DND-41 (cell line): ENCODE data around the gene CHST10.
A peak's percentile ranks its signal among the peaks of the same experiment; 100 is the strongest.

Source experiments
- ATAC-seq: fragments of 200-7000 bp; cut with Tn5 transposase; 3 replicates; pipeline ENCODE4 v1.9.1; 2021; ENCODE audit warnings: low read depth; ENCODE audit not compliant: insufficient read depth
- DNase-seq: peaks from one replicate; pipeline ENCODE4 v3.0.0-alpha.2; 2020
- H2AFZ ChIP-seq: 2 replicates; pipeline ENCODE4 v1.6.0; 2012; ENCODE audit warnings: low read depth, low read length
- H3K27ac ChIP-seq: 2 replicates; pipeline ENCODE4 v1.5.1; 2012; ENCODE audit warnings: low read length, inconsistent platforms
- H3K27me3 ChIP-seq: fragments of 200-600 bp; sonication (generic); 2 replicates; pipeline ENCODE4 v1.6.0; 2012; ENCODE audit warnings: low read length, mild to moderate bottlenecking, inconsistent platforms; ENCODE audit not compliant: insufficient read depth, poor library complexity
- H3K36me3 ChIP-seq: 2 replicates; pipeline ENCODE4 v1.5.1; 2012; ENCODE audit warnings: low read length, inconsistent platforms; ENCODE audit not compliant: insufficient read depth
- H3K4me1 ChIP-seq: 2 replicates; pipeline ENCODE4 v1.5.1; 2012; ENCODE audit warnings: mild to moderate bottlenecking, low read length; ENCODE audit not compliant: insufficient read depth
- H3K4me2 ChIP-seq: 2 replicates; pipeline ENCODE4 v1.6.0; 2012; ENCODE audit warnings: mild to moderate bottlenecking, moderate library complexity, low read length, inconsistent platforms; ENCODE audit not compliant: insufficient read depth
- H3K4me3 ChIP-seq, 2 experiments: fragments of 200-600 bp in 1 of 2; shearing (Covaris generic) in 1 of 2; 2 replicates each; pipeline ENCODE4 v1.5.1; 2012 to 2016; ENCODE audit warnings: inconsistent platforms in 2 of 2, low read length in 2 of 2, mild to moderate bottlenecking in 2 of 2, low read depth in 1 of 2, moderate library complexity in 1 of 2
- H3K79me2 ChIP-seq: 2 replicates; pipeline ENCODE4 v1.6.0; 2012; ENCODE audit warnings: low read length, inconsistent platforms; ENCODE audit not compliant: insufficient read depth
- H3K9ac ChIP-seq: 2 replicates; pipeline ENCODE4 v1.6.0; 2012; ENCODE audit warnings: low read depth, mild to moderate bottlenecking, inconsistent platforms, low read length, moderate library complexity
- H3K9me3 ChIP-seq: 2 replicates; pipeline ENCODE4 v1.5.1; 2012; ENCODE audit warnings: low read length, moderate library complexity, mild to moderate bottlenecking, inconsistent platforms; ENCODE audit not compliant: insufficient read depth, severe bottlenecking
- H4K20me1 ChIP-seq: 2 replicates; pipeline ENCODE4 v1.6.0; 2012; ENCODE audit warnings: low read length; ENCODE audit not compliant: insufficient read depth
- CTCF ChIP-seq: IDR thresholded peaks from 2 replicates; pipeline ENCODE4 v1.5.1; 2012; ENCODE audit warnings: borderline replicate concordance, low read length, moderate library complexity, mild to moderate bottlenecking; ENCODE audit not compliant: poor library complexity, severe bottlenecking; ENCODE audit errors: extremely low read depth
- EZH2 ChIP-seq: IDR thresholded peaks from 3 replicates; pipeline ENCODE4 v1.6.1; 2012; ENCODE audit warnings: borderline replicate concordance, low read depth, mild to moderate bottlenecking, moderate library complexity, low read length, inconsistent platforms; ENCODE audit not compliant: severe bottlenecking

CHST10 gene

DNA sequence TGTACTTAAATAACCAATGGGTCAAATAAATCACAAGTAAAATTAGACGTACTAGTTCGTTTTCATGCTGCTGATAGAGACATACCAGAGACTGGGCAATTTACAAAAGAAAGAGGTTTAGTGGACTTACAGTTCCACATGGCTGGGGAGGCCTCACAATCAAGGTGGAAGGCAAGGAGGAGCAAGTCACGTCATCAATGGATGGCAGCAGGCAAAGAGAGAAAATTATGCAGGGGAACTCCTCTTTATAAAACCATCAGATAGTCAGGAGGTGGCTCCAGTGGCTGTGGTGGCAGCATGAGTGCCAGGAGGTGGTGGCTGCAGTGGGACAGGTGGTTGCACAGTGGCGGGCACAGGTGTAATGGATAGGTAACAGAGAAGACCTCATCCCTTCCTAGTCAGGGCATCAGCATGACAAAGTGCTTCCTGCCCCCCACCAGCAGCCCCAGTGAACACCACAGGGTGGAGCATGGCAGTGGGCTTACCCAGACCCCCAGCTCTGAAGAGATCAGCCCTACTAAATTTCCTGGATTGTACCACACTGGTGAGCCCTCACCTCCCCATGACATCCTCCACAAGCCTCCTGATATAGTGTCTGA, 6.9 kb upstream of the CHST10 start:
- Histone ChIP-seq H3K27ac (no peak overlapping the region), H3K4me1 (no peaks in the 10 kb centered on the region), H3K36me3 (no peaks in the 10 kb centered on the region), H3K4me3 (no peak overlapping the region), H3K9ac (no peak overlapping the region), H3K79me2 (no peaks in the 10 kb centered on the region), H2AFZ (no peak overlapping the region), H3K4me2 (no peak overlapping the region), H3K9me3 (no peaks in the 10 kb centered on the region), H4K20me1 (no peaks in the 10 kb centered on the region), H3K27me3 (no peaks in the 10 kb centered on the region)
- ATAC-seq (no peak), DNase-seq (no peak)
- TF ChIP-seq CTCF: no peak
- TF ChIP-seq EZH2: no peak

DNA sequence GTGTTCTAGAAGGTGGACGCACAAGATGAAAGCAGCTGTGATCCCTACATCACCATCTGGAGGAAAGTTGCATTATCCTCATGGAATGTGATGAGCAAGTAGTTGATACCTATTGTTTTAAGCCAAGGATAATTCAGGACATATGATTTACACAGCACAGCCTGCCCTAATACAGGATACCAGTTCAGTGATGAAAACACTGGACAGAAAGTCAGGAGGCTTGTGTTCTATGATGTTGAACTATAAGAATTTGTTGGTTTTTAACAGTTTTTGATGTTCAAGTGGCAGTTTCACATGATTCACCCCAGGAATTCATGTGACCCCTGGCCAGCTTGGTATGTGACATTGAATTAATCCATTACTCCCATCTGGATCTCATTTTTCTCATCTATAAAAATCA, 6.2 kb upstream of the CHST10 start:
- no peaks in the 10 kb centered on the region for H4K20me1 ChIP-seq
- H3K27me3 ChIP-seq: no peaks in the 10 kb centered on the region
- no peaks in the 10 kb centered on the region for H3K79me2 ChIP-seq
- ATAC-seq (no peak), DNase-seq (no peak)
- no peak overlapping the region for H3K27ac ChIP-seq
- H3K9ac ChIP-seq: no peak overlapping the region
- H3K4me1 ChIP-seq: no peaks in the 10 kb centered on the region
- H3K4me2 ChIP-seq: no peak overlapping the region
- no peaks in the 10 kb centered on the region for H3K36me3 ChIP-seq
- no peak overlapping the region for H2AFZ ChIP-seq
- H3K4me3 ChIP-seq: no peak overlapping the region
- H3K9me3 ChIP-seq: no peaks in the 10 kb centered on the region
- TF ChIP-seq EZH2: no peak
- no peak for TF ChIP-seq CTCF

DNA sequence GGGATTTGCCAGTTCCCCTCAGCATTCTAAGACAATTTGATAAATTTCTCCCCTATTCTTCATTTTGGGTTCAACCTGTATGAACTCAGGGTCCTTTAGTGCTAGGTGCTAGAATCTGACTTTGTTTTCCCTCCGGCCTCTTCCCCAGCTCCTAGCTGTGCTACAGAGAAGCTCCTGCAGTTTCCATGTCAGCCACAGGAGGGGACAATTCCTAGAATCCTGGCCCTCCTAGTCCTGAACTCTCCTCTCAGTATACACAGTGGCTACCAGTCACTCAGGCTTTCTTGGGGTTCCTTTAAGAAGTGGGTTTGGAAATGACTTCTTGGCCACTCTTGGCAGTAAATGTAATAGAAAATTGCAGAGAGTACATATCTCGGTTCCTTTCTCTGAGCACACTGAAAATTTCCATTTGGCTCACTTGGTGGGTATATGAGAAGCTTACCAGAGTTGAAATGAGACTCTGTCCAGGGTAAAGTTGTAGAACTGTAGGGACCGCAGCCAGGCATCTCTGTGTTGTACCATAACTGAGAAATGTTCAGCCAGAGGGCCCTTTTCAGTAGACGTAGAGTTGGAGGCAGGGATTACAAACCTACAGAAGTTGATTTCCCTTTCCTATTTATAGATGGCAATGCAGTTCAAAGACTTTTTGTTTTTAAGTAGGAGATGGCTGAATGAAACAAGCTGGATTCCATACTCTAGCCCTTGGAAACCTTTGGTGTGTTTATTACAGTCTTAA, 5.0 kb upstream of the CHST10 start:
- H3K4me3 ChIP-seq: no peak overlapping the region
- peak; percentile 29 for DNase-seq
- no peaks in the 10 kb centered on the region for H3K79me2 ChIP-seq
- TF ChIP-seq CTCF (peak; percentile 54), EZH2 (no peak)
- H3K27me3 ChIP-seq: no peaks in the 10 kb centered on the region
- H3K36me3 ChIP-seq: no peaks in the 10 kb centered on the region
- H3K27ac ChIP-seq: no peak overlapping the region
- H2AFZ ChIP-seq: no peak overlapping the region
- H4K20me1 ChIP-seq: no peaks in the 10 kb centered on the region
- H3K9me3 ChIP-seq: no peaks in the 10 kb centered on the region
- no peak overlapping the region for H3K4me2 ChIP-seq
- ATAC-seq: peak; percentile 54; the same call in 1 of the 3 replicates
- peaks cover 5% of the 10 kb centered on the region; the same call in 1 of the 2 replicates for H3K4me1 ChIP-seq
- H3K9ac ChIP-seq: no peak overlapping the region
